Measurements from ENCODE around the gene ZNF419.
"Not testable (repeated sequence)": the region's sequence is repeated elsewhere in the genome, so short reads cannot be mapped to it uniquely, and the experiment has no call there.

GRCh38 chr19:57518021-57518420 is 30.5 kb downstream of the ZNF419 start:
- not testable (repeated sequence) for TF ChIP-seq POLR2A, CTCF (IDR thresholded peaks at IDR 0.05)
